NCI-H82 (cell line): ENCODE measurements around the gene ETV4.

ENCODE experiments used
- DNase-seq: peaks from one replicate; lab custom pipeline; 2025; lab: John Stamatoyannopoulos, UW

The ETV4 gene

GRCh38 chr17:43543771-43544575 lies 2.2 kb downstream of the ETV4 start:
- no peak for DNase-seq

- no peak for DNase-seq
Measured at GRCh38 chr17:43543300-43543699, 2.8 kb downstream of the ETV4 start.

GRCh38 chr17:43542859-43543258 lies 3.3 kb downstream of the ETV4 start:
- no peak for DNase-seq

GRCh38 chr17:43540821-43541674 lies 5.1 kb downstream of the ETV4 start:
- DNase-seq: peak; percentile 36

GRCh38 chr17:43536236-43536992 lies 9.7 kb downstream of the ETV4 start:
- DNase-seq: peak; percentile 37

GRCh38 chr17:43534909-43535308 lies 11.2 kb downstream of the ETV4 start:
- DNase-seq: no peak

- DNase-seq: no peak
Measured at GRCh38 chr17:43533699-43534098, 12.4 kb downstream of the ETV4 start.

- no peak for DNase-seq
Measured at GRCh38 chr17:43532581-43532980, 13.6 kb downstream of the ETV4 start.

GRCh38 chr17:43531955-43532354 lies 14.2 kb downstream of the ETV4 start:
- no peak for DNase-seq

- no peak for DNase-seq
Measured at GRCh38 chr17:43531082-43531378, 15.1 kb downstream of the ETV4 start.

GRCh38 chr17:43530288-43531081 lies 15.7 kb downstream of the ETV4 start:
- peak; percentile 91 for DNase-seq

GRCh38 chr17:43529947-43530287 lies 16.2 kb downstream of the ETV4 start:
- no peak for DNase-seq

- no peak for DNase-seq
Measured at GRCh38 chr17:43528988-43529814, 16.9 kb downstream of the ETV4 start.

- DNase-seq: no peak
Measured at GRCh38 chr17:43528319-43528987, 17.7 kb downstream of the ETV4 start.

- DNase-seq: no peak
Measured at GRCh38 chr17:43526886-43527648, 19.1 kb downstream of the ETV4 start.

- DNase-seq: no peak
Measured at GRCh38 chr17:43524945-43525575, 21.1 kb downstream of the ETV4 start.

- no peak for DNase-seq
Measured at GRCh38 chr17:43521389-43521788, 24.8 kb downstream of the ETV4 start.

- DNase-seq: no peak
Measured at GRCh38 chr17:43517615-43518386, 28.3 kb downstream of the ETV4 start.
